Progenitor cell of endocrine pancreas (in vitro differentiated cells): ENCODE measurements around the gene PRKN. TPM values are rescaled to one million over a fixed set of nuclear protein-coding genes. Genes with fewer than 3 reads are reported as not detected.

ENCODE experiments used
- DNase-seq: peaks from one replicate; pipeline ENCODE4 v3.0.0; 2021; ENCODE audit warnings: low spot score; ENCODE audit not compliant: unreplicated experiment
- H3K27ac Mint-ChIP-seq: 2 replicates; pipeline ENCODE4 v1.8.0; 2021; ENCODE audit warnings: mild to moderate bottlenecking, moderate library complexity, mixed read lengths
- H3K27me3 Mint-ChIP-seq: 2 replicates; pipeline ENCODE4 v1.8.0; 2021; ENCODE audit warnings: mixed read lengths
- H3K36me3 Mint-ChIP-seq: 2 replicates; pipeline ENCODE4 v1.8.0; 2022; ENCODE audit warnings: mixed read lengths; ENCODE audit not compliant: insufficient read depth
- H3K4me1 Mint-ChIP-seq: 2 replicates; pipeline ENCODE4 v1.8.0; 2021; ENCODE audit warnings: low read depth, mixed read lengths
- H3K4me3 Mint-ChIP-seq: 2 replicates; pipeline ENCODE4 v1.8.0; 2021; ENCODE audit warnings: low read depth, mild to moderate bottlenecking, moderate library complexity, mixed read lengths
- H3K9me3 Mint-ChIP-seq: 2 replicates; pipeline ENCODE4 v1.8.0; 2021; ENCODE audit warnings: low read depth, mixed read lengths
- total RNA-seq: library from RNA; stranded (reverse); gene quantifications from 2 replicates; pipeline ENCODE4 v1.2.1, GENCODE V29; 2021
- TF ChIP-seq, protein P1 (sequence below): fragments of 200-600 bp; sonication (generic); IDR thresholded peaks from one replicate; pipeline ENCODE4 v1.5.0; 2021; ENCODE audit warnings: antibody characterized with exemption, mild to moderate bottlenecking; ENCODE audit not compliant: unreplicated experiment

PRKN gene
- total RNA-seq, 1 donor from 2014 or later, result 4.6 TPM

DNA sequence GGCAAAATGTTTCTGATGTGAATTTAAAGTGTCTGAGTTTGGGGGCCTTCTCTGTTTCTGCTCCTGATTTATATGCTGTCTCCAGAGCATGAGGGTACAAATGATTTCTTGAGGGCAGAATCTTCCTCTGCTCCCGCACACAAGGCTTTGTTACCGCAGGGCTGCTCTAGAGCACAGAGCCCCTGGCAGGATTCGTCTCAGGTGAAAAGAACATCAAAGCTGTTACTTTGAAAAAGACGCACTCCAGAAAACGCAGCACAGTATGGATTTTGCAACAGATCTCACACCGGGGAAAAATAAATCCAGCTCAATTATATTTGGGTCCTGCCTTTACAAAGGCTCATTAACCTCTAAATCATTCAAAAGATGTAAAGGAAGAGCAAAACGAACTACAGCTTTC, 577.3 kb downstream of the PRKN start:
- H3K27ac Mint-ChIP-seq, result peak overlapping the region; percentile 46
- H3K4me3 Mint-ChIP-seq, result no peak overlapping the region
- no peaks in the 10 kb centered on the region for H3K4me1 Mint-ChIP-seq
- no peak for DNase-seq
- no peaks in the 10 kb centered on the region for H3K36me3 Mint-ChIP-seq
- H3K27me3 Mint-ChIP-seq, result peaks cover 3% of the 10 kb centered on the region
- peaks cover 7% of the 10 kb centered on the region for H3K9me3 Mint-ChIP-seq
- TF ChIP-seq, protein P1, sequence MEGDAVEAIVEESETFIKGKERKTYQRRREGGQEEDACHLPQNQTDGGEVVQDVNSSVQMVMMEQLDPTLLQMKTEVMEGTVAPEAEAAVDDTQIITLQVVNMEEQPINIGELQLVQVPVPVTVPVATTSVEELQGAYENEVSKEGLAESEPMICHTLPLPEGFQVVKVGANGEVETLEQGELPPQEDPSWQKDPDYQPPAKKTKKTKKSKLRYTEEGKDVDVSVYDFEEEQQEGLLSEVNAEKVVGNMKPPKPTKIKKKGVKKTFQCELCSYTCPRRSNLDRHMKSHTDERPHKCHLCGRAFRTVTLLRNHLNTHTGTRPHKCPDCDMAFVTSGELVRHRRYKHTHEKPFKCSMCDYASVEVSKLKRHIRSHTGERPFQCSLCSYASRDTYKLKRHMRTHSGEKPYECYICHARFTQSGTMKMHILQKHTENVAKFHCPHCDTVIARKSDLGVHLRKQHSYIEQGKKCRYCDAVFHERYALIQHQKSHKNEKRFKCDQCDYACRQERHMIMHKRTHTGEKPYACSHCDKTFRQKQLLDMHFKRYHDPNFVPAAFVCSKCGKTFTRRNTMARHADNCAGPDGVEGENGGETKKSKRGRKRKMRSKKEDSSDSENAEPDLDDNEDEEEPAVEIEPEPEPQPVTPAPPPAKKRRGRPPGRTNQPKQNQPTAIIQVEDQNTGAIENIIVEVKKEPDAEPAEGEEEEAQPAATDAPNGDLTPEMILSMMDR, result no peak

- TF ChIP-seq, protein P1, result no peak
- H3K4me3 Mint-ChIP-seq, result no peak overlapping the region
- DNase-seq, result no peak
- H3K27me3 Mint-ChIP-seq, result peaks cover 3% of the 10 kb centered on the region
- H3K4me1 Mint-ChIP-seq, result no peaks in the 10 kb centered on the region
- H3K36me3 Mint-ChIP-seq, result no peaks in the 10 kb centered on the region
- H3K9me3 Mint-ChIP-seq, result peaks cover 8% of the 10 kb centered on the region
- H3K27ac Mint-ChIP-seq, result no peak overlapping the region
These were observed 577.8 kb downstream of the PRKN start for GRCh38 chr6:162149786-162150185.

GRCh38 chr6:162147805-162148204, 579.8 kb downstream of the PRKN start:
- Mint-ChIP-seq H3K4me3 (no peak overlapping the region), H3K9me3 (peaks cover 8% of the 10 kb centered on the region), H3K27me3 (peaks cover 3% of the 10 kb centered on the region), H3K36me3 (no peaks in the 10 kb centered on the region), H3K27ac (no peak overlapping the region), H3K4me1 (no peaks in the 10 kb centered on the region)
- TF ChIP-seq, protein P1, result no peak
- no peak for DNase-seq

- peaks cover 8% of the 10 kb centered on the region for H3K9me3 Mint-ChIP-seq
These were observed 580.3 kb downstream of the PRKN start for GRCh38 chr6:162147281-162147680.

GRCh38 chr6:162140251-162140852, 587.2 kb downstream of the PRKN start:
- DNase-seq, result no peak
- H3K4me3 Mint-ChIP-seq, result no peak overlapping the region

More at GRCh38 chr6:162147281-162147680, 580.3 kb downstream of the PRKN start:
- no peaks in the 10 kb centered on the region for H3K36me3 Mint-ChIP-seq
- DNase-seq, result no peak
- H3K27me3 Mint-ChIP-seq, result peaks cover 3% of the 10 kb centered on the region
- H3K4me3 Mint-ChIP-seq, result no peak overlapping the region
- TF ChIP-seq, protein P1, result no peak
- no peaks in the 10 kb centered on the region for H3K4me1 Mint-ChIP-seq
- no peak overlapping the region for H3K27ac Mint-ChIP-seq

More at GRCh38 chr6:162140251-162140852, 587.2 kb downstream of the PRKN start:
- H3K4me1 Mint-ChIP-seq, result peaks cover 3% of the 10 kb centered on the region
- TF ChIP-seq, protein P1, result no peak
- peaks cover 21% of the 10 kb centered on the region for H3K9me3 Mint-ChIP-seq
- peaks cover 5% of the 10 kb centered on the region for H3K36me3 Mint-ChIP-seq
- H3K27ac Mint-ChIP-seq, result no peak overlapping the region
- no peaks in the 10 kb centered on the region for H3K27me3 Mint-ChIP-seq
